Lower leg skin (tissue), 3 donors: ENCODE measurements around the gene CHIA.

ENCODE experiments used
- POLR2A ChIP-seq, 2 donors: fragments of 450-650 bp; IDR thresholded peaks; one replicate each; pipeline ENCODE4 v1.6.1; 2016 to 2017; ENCODE audit warnings: antibody characterized with exemption in 2 of 2, mild to moderate bottlenecking in 1 of 2, moderate library complexity in 1 of 2
- TF ChIP-seq, protein P1 (sequence below), 3 donors: fragments of 450-650 bp; IDR thresholded peaks; one replicate each; pipeline ENCODE4 v1.5.1; 2016; ENCODE audit warnings: antibody characterized with exemption in 3 of 3, mild to moderate bottlenecking in 3 of 3, moderate library complexity in 2 of 3

DNA sequence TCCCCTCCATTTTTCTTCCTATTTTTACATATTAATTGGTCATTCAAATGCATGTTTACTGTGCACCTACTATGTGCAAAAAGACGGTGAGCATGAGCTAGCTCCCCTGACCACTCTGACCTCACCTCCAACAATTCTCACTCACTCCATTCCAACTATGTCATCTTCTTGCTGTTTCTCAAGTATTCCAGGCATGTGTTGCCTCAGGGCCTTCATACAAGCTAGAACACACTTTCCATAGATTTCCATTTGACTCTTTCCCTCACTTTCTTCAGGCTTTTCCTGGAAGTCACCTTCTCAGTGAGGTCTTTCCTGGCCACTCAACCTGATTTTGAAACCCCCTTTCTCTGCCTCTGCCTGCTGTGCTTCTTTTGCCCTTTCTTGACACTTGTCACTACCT is 32.6 kb downstream of the CHIA start:
- TF ChIP-seq, protein P1, sequence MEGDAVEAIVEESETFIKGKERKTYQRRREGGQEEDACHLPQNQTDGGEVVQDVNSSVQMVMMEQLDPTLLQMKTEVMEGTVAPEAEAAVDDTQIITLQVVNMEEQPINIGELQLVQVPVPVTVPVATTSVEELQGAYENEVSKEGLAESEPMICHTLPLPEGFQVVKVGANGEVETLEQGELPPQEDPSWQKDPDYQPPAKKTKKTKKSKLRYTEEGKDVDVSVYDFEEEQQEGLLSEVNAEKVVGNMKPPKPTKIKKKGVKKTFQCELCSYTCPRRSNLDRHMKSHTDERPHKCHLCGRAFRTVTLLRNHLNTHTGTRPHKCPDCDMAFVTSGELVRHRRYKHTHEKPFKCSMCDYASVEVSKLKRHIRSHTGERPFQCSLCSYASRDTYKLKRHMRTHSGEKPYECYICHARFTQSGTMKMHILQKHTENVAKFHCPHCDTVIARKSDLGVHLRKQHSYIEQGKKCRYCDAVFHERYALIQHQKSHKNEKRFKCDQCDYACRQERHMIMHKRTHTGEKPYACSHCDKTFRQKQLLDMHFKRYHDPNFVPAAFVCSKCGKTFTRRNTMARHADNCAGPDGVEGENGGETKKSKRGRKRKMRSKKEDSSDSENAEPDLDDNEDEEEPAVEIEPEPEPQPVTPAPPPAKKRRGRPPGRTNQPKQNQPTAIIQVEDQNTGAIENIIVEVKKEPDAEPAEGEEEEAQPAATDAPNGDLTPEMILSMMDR (IDR thresholded peaks at IDR 0.05): no peak
- TF ChIP-seq POLR2A (IDR thresholded peaks at IDR 0.05): no peak
